HG03460 (cell line): Measurements from ENCODE around the gene CORO7.

Experiments
- ATAC-seq: cut with Tn5 transposase; IDR thresholded peaks from one replicate; pipeline ENCODE4 v1.9.1; 2021; ENCODE audit not compliant: unreplicated experiment

CORO7 gene

GRCh38 chr16:4385789-4386450 is 30.5 kb downstream of the CORO7 start:
- no peak for ATAC-seq

DNA sequence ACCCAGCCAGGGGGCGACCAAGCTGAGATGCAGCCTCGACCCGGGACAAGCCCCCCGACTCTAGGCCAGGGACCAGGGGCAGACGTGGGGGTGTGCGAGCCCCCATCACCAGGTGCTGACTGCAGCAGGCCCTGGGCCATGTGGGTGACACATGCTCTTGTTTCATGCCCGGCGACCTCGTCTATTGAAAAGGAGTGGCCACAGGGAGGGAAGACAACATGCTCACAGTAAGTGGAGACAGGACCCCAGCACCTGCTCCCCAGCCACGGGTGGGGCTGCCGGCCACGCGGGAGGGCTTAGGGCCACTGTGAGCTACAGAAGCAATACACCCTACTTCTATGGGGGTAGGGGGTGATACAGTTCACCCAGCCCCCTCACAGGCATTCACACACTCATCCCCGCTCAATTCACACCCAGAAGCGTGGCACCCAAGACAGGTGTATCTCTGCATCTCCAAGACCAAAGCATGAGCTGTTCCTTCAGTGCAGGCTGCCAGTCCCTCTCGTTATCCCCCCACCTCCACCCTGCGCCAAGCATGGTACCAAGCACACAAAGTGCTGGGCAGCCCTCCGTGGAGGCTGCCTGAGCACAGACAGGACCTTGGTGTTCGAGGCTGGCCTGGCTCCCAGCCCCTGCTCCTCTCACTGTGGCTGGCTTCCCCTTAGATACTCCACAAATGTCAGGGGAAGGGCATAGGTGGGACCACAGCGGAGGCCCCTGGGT is 31.2 kb downstream of the CORO7 start:
- no peak for ATAC-seq

- no peak for ATAC-seq
Measured at GRCh38 chr16:4384509-4384942, 31.9 kb downstream of the CORO7 start.

DNA sequence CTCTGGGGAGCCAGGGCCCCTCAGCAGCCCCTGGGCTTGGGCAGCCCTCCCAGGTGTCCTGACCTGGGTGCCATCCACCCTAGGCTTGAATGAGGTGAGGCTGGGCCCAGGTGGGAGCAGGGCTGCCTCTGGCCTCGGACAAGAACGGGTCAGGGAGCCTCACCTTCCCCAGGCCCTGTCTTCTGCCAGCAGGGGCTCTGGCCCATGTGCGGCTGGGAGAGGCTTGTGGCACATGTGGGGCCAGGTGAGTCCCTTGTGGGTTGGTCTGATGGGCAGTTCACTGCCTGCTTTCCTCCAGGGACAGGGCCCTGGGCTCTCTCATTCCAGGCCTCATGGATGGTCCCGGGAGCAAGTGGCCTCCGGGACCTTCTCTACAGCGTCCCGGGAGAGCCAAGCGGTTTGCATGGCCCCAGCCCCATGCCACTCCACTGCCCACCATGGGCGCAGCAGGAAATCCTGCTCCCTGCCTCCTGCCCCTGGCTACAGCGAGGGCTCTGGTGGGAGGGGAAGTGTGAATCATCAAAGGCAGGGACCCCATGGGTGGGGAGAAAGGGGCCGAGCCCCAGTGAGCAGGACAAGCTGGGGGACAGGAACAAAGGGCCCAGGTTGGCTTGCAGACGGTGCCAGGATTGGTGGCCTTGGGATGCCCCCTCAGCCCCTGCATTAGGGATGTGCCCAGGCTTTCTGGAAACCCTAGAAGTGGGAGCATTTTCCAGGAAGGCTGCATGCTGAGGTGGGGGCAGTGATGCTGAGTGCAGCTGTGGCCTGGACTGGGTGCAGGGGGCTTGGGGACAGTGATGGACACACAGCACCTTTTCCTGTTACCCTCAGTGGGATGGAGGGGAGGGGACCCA is 32.6 kb downstream of the CORO7 start:
- no peak for ATAC-seq

DNA sequence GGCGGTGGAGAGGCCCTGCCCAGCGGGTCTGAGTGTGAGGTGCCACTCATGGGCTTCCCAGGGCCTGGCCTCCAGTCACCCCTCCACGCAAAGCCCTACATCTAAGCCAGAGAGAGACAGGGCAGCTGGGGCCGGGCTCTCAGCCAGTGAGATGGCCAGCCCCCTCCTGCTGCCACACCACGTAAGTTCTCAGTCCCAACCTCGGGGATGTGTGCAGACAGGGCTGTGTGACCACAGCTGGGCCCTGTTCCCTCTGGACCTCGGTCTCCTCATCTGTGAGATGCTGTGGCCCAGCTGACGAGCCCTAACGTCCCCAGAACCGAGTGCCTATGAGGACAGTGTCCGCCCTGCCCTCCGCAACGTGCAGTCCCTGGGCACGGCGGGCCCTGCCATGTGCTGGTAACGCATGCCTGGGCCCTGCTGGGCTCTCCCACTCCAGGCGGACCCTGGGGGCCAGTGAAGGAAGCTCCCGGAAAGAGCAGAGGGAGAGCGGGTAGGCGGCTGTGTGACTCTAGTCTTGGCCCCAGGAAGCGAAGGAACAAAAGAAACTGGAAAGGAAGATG is 33.5 kb downstream of the CORO7 start:
- ATAC-seq = no peak

DNA sequence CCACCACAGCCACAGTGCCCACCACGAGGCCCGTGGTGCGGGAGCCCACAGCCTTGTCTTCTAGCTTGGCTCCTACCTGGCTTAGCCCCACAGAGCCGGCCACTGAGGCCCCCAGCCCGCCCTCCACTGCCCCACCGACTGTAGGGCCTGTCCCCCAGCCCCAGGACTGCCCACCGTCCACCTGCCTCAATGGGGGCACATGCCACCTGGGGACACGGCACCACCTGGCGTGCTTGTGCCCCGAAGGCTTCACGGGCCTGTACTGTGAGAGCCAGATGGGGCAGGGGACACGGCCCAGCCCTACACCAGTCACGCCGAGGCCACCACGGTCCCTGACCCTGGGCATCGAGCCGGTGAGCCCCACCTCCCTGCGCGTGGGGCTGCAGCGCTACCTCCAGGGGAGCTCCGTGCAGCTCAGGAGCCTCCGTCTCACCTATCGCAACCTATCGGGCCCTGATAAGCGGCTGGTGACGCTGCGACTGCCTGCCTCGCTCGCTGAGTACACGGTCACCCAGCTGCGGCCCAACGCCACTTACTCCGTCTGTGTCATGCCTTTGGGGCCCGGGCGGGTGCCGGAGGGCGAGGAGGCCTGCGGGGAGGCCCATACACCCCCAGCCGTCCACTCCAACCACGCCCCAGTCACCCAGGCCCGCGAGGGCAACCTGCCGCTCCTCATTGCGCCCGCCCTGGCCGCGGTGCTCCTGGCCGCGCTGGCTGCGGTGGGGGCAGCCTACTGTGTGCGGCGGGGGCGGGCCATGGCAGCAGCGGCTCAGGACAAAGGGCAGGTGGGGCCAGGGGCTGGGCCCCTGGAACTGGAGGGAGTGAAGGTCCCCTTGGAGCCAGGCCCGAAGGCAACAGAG is 34.2 kb downstream of the CORO7 start:
- no peak for ATAC-seq

DNA sequence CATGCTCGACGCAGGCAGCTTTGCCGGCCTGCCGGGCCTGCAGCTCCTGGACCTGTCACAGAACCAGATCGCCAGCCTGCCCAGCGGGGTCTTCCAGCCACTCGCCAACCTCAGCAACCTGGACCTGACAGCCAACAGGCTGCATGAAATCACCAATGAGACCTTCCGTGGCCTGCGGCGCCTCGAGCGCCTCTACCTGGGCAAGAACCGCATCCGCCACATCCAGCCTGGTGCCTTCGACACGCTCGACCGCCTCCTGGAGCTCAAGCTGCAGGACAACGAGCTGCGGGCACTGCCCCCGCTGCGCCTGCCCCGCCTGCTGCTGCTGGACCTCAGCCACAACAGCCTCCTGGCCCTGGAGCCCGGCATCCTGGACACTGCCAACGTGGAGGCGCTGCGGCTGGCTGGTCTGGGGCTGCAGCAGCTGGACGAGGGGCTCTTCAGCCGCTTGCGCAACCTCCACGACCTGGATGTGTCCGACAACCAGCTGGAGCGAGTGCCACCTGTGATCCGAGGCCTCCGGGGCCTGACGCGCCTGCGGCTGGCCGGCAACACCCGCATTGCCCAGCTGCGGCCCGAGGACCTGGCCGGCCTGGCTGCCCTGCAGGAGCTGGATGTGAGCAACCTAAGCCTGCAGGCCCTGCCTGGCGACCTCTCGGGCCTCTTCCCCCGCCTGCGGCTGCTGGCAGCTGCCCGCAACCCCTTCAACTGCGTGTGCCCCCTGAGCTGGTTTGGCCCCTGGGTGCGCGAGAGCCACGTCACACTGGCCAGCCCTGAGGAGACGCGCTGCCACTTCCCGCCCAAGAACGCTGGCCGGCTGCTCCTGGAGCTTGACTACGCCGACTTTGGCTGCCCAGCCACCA is 35.1 kb downstream of the CORO7 start:
- ATAC-seq = no peak

DNA sequence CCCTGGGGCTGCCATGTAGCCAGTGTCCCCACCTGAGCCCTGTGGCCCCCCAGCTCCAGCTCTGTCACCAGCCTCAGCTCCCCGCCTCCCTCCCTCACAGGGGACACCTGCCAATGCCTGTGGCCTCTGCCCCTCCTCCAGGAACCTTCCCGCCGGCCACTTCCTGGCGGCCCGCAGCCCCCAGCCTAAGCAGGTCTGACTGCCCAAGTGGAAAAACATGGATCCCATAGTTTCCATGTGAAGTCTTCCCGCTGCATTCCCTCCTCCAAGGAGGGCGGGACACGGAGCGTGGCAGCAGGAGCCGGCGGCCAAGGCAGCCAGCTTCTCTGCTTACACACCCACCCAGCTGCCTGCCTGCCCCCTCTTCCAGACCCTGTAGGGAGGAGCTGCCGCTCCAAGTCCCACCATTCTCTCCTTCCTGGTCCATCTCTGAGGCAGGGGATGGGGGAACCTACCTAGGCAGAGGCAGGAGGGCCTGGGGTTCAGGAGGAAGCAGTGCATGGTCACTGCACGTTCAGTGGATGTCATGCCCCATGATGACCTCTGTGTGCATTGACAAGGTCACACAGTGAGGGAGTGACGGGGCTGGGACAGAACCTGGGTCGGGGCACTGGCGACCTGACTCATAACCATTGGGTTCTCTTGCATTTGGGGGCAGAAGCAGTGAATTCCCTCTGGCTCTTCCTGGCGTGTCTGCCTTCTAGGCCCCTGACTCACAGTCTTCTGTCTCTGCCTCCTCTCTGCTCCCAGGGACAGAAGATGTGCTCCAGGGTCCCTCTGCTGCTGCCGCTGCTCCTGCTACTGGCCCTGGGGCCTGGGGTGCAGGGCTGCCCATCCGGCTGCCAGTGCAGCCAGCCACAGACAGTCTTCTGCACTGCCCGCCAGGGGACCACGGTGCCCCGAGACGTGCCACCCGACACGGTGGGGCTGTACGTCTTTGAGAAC is 36.0 kb downstream of the CORO7 start:
- no peak for ATAC-seq

DNA sequence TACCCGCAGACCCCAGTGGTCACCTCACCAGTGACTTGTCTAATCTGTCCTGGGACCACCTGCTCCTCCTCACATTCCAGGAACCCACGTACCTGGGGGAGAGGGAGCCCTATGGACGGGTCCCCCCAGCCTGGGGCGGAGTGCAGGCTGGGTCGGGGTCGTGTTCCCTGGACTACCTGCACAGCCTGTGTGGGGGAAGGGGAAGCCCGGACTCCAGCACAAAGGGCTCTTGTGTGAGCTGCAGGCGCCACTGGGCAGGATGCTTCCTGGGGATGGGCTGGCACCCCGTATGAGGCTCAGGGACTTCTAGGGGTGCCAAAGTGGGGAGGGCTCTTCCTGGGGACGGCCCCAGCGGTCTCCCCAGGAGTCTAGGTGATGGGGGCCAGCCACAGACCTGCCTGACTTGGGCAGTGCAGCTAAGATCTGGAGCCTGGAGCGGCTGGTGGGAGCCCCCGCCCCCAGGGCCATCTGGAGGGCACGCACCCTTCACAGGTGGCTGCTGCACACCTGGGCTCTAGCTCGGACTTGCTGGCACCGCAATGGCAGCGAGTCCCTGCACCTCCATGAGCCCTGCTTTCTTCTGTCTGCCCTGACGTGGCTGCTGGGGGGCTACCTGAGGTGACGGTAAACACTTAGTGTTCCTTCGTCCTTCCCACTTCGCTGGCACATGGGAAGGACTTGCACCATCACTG is 37.3 kb downstream of the CORO7 start:
- ATAC-seq = no peak

DNA sequence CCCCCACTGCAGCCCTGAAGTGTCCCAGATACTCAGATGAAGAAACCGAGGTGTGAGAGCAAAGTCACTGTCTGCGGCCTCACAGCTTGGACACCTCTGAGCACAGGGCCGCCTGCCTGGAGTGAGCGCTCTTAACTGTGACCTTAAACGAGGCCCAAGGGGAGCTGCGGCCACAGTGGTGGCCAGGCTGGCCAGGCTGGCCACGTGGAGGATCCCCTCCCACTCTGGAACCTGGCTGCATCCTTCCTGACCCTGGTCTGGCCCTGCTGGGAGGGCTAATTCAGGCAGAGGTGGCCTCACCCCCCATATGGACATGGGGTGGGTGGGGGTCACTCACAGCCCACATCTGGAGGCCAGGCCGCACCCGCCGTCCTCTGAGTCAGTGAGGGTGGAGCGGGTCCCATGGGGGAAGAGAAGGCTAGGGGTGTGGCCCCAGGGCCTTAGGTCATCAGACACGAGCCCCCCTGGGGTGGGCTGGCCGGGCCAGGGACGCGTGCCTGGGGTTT is 38.2 kb downstream of the CORO7 start:
- no peak for ATAC-seq

- ATAC-seq = no peak
Measured at GRCh38 chr16:4377573-4378154, 38.7 kb downstream of the CORO7 start.

DNA sequence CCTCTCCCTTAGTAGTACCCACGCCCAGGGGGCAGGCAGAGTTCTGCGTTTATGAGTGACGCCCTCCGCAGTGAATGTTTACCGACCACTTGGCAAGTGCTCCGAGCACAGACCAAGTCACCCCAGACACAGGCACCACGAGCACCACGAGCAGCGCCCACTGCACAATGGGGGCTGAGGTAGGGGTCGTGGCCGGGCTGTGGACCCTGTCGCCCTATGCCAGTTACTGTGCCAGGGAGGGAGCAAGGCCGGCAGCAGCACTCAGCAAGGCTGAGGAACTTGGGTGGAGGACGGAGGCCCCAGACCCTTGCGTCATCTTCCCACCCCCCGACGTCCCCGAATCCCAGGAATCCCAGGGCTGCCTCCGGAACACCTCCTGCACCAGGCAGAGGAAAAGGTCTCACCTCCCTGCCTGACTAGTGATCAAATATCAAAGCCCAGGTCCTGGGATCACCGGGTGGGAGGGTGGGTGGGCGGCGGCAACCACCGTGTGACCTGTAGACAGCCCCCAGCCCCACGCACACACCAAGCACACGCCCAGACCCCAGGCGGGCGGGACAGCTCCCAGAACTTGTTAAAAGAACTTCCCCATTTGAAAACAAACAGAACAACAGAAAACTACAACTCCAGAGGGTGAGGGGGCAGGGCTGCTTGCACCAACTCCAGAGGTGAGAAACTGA is 39.4 kb downstream of the CORO7 start:
- ATAC-seq = no peak

- no peak for ATAC-seq
Measured at GRCh38 chr16:4376126-4376892, 40.1 kb downstream of the CORO7 start.

- no peak for ATAC-seq
Measured at GRCh38 chr16:4375717-4376116, 40.7 kb downstream of the CORO7 start.

- ATAC-seq = no peak
Measured at GRCh38 chr16:4373909-4374742, 42.3 kb downstream of the CORO7 start.
